Activated naive CD8-positive, alpha-beta T cell treated with anti-CD3 and anti-CD28 coated beads, Interleukin-2, amount 50 U/mL, for 24 hours (primary cell): ENCODE measurements around the gene C1orf52.

Experiments
- ATAC-seq: fragments of 150-1000 bp; cut with Tn5 transposase; one replicate; pipeline ENCODE4 v1.10.0; 2021
- DNase-seq: peaks from one replicate; pipeline ENCODE4 v3.0.0; 2021
- H3K27ac Mint-ChIP-seq: one replicate; pipeline ENCODE4 v1.8.0; 2021; ENCODE audit warnings: mild to moderate bottlenecking, mixed read lengths
- H3K27me3 Mint-ChIP-seq: one replicate; pipeline ENCODE4 v1.8.0; 2021; ENCODE audit warnings: mixed read lengths
- H3K36me3 Mint-ChIP-seq: one replicate; pipeline ENCODE4 v1.8.0; 2021; ENCODE audit warnings: low read depth, mixed read lengths
- H3K4me1 Mint-ChIP-seq: one replicate; pipeline ENCODE4 v1.8.0; 2021; ENCODE audit warnings: mixed read lengths
- H3K4me3 Mint-ChIP-seq: one replicate; pipeline ENCODE4 v1.8.0; 2021; ENCODE audit warnings: mild to moderate bottlenecking, moderate library complexity, mixed read lengths
- H3K9me3 Mint-ChIP-seq: one replicate; pipeline ENCODE4 v1.8.0; 2021; ENCODE audit warnings: mixed read lengths

C1orf52 gene

GRCh38 chr1:85289207-85289847, 29.9 kb upstream of the C1orf52 start:
- Mint-ChIP-seq H3K27ac (no peak overlapping the region), H3K36me3 (no peaks in the 10 kb centered on the region), H3K4me1 (peaks cover 15% of the 10 kb centered on the region), H3K9me3 (no peaks in the 10 kb centered on the region), H3K4me3 (peak overlapping the region; percentile 60), H3K27me3 (peaks cover 10% of the 10 kb centered on the region)
- ATAC-seq (peak; percentile 94), DNase-seq (peak; percentile 29)

- DNase-seq: no peak
- Mint-ChIP-seq H3K4me1 (peaks cover 6% of the 10 kb centered on the region), H3K36me3 (no peaks in the 10 kb centered on the region), H3K4me3 (no peak overlapping the region), H3K9me3 (no peaks in the 10 kb centered on the region), H3K27ac (no peak overlapping the region), H3K27me3 (peaks cover 2% of the 10 kb centered on the region)
- ATAC-seq: no peak
Measured at GRCh38 chr1:85284202-85284601, 24.7 kb upstream of the C1orf52 start.

GRCh38 chr1:85283475-85284199, 24.2 kb upstream of the C1orf52 start:
- ATAC-seq: no peak
- no peaks in the 10 kb centered on the region for H3K36me3 Mint-ChIP-seq
- no peak overlapping the region for H3K27ac Mint-ChIP-seq
- peaks cover 11% of the 10 kb centered on the region for H3K4me1 Mint-ChIP-seq
- peaks cover 2% of the 10 kb centered on the region for H3K27me3 Mint-ChIP-seq
- H3K4me3 Mint-ChIP-seq: no peak overlapping the region
- DNase-seq: no peak
- H3K9me3 Mint-ChIP-seq: no peaks in the 10 kb centered on the region

- no peak overlapping the region for H3K4me3 Mint-ChIP-seq
- DNase-seq (no peak), ATAC-seq (no peak)
- peaks cover 2% of the 10 kb centered on the region for H3K27me3 Mint-ChIP-seq
- no peaks in the 10 kb centered on the region for H3K9me3 Mint-ChIP-seq
- H3K36me3 Mint-ChIP-seq: no peaks in the 10 kb centered on the region
- H3K27ac Mint-ChIP-seq: no peak overlapping the region
- peaks cover 14% of the 10 kb centered on the region for H3K4me1 Mint-ChIP-seq
Measured at GRCh38 chr1:85282424-85282823, 23.0 kb upstream of the C1orf52 start.

- Mint-ChIP-seq H3K36me3 (no peaks in the 10 kb centered on the region), H3K27ac (no peak overlapping the region), H3K4me1 (peaks cover 17% of the 10 kb centered on the region), H3K27me3 (peaks cover 2% of the 10 kb centered on the region), H3K9me3 (no peaks in the 10 kb centered on the region), H3K4me3 (no peak overlapping the region)
- ATAC-seq (no peak), DNase-seq (no peak)
Measured at GRCh38 chr1:85280636-85281035, 21.2 kb upstream of the C1orf52 start.

- DNase-seq (no peak), ATAC-seq (no peak)
- Mint-ChIP-seq H3K4me3 (no peak overlapping the region), H3K9me3 (no peaks in the 10 kb centered on the region), H3K36me3 (peaks cover 2% of the 10 kb centered on the region), H3K27ac (no peak overlapping the region), H3K27me3 (peaks cover under 1% of the 10 kb centered on the region), H3K4me1 (peaks cover 28% of the 10 kb centered on the region)
Measured at GRCh38 chr1:85279458-85280080, 20.1 kb upstream of the C1orf52 start.

GRCh38 chr1:85278853-85279314, 19.4 kb upstream of the C1orf52 start:
- Mint-ChIP-seq H3K36me3 (peaks cover 3% of the 10 kb centered on the region), H3K4me3 (no peak overlapping the region), H3K27ac (peak overlapping the region; percentile 10), H3K27me3 (no peaks in the 10 kb centered on the region), H3K9me3 (no peaks in the 10 kb centered on the region), H3K4me1 (peaks cover 35% of the 10 kb centered on the region)
- no peak for ATAC-seq
- DNase-seq: peak; percentile 39

GRCh38 chr1:85277802-85278201, 18.3 kb upstream of the C1orf52 start:
- Mint-ChIP-seq H3K9me3 (no peaks in the 10 kb centered on the region), H3K4me3 (no peak overlapping the region), H3K27ac (no peak overlapping the region), H3K4me1 (peaks cover 46% of the 10 kb centered on the region), H3K36me3 (peaks cover 11% of the 10 kb centered on the region), H3K27me3 (no peaks in the 10 kb centered on the region)
- no peak for ATAC-seq
- DNase-seq: no peak

- Mint-ChIP-seq H3K4me3 (peak overlapping the region; percentile 86), H3K36me3 (peaks cover 14% of the 10 kb centered on the region), H3K27me3 (no peaks in the 10 kb centered on the region), H3K4me1 (peaks cover 49% of the 10 kb centered on the region), H3K9me3 (no peaks in the 10 kb centered on the region), H3K27ac (peak overlapping the region; percentile 78)
- no peak for DNase-seq
- no peak for ATAC-seq
Measured at GRCh38 chr1:85276978-85277639, 17.6 kb upstream of the C1orf52 start.

- peak; percentile 97 for DNase-seq
- peaks cover 20% of the 10 kb centered on the region for H3K36me3 Mint-ChIP-seq
Measured at GRCh38 chr1:85276215-85276977, 16.9 kb upstream of the C1orf52 start, which contains the start of gene BCL10. Gene BCL10 (minus strand): TSS chr1:85276632. CDS start chr1:85276352, 280 bp downstream.

GRCh38 chr1:85275701-85276214, 16.3 kb upstream of the C1orf52 start:
- H3K4me3 Mint-ChIP-seq: peak overlapping the region; percentile 86
- no peaks in the 10 kb centered on the region for H3K9me3 Mint-ChIP-seq
- no peaks in the 10 kb centered on the region for H3K27me3 Mint-ChIP-seq
- H3K27ac Mint-ChIP-seq: peak overlapping the region; percentile 89
- ATAC-seq (no peak), DNase-seq (no peak)
- H3K36me3 Mint-ChIP-seq: peaks cover 25% of the 10 kb centered on the region
- H3K4me1 Mint-ChIP-seq: peaks cover 55% of the 10 kb centered on the region

More at GRCh38 chr1:85276215-85276977, 16.9 kb upstream of the C1orf52 start, which contains the start of gene BCL10:
- Mint-ChIP-seq H3K9me3 (no peaks in the 10 kb centered on the region), H3K4me3 (peak within 1 kb of the TSS; percentile 86), H3K27ac (peak within 1 kb of the TSS; percentile 89), H3K4me1 (peaks cover 51% of the 10 kb centered on the region), H3K27me3 (no peaks in the 10 kb centered on the region)
- peak; percentile 99 for ATAC-seq

- H3K27me3 Mint-ChIP-seq: no peaks in the 10 kb centered on the region
- H3K9me3 Mint-ChIP-seq: no peaks in the 10 kb centered on the region
Measured at GRCh38 chr1:85274969-85275453, 15.5 kb upstream of the C1orf52 start.

GRCh38 chr1:85273397-85273796, 13.9 kb upstream of the C1orf52 start:
- no peak for ATAC-seq
- Mint-ChIP-seq H3K4me3 (no peak overlapping the region), H3K36me3 (peaks cover 38% of the 10 kb centered on the region), H3K9me3 (no peaks in the 10 kb centered on the region), H3K4me1 (peaks cover 44% of the 10 kb centered on the region), H3K27me3 (no peaks in the 10 kb centered on the region), H3K27ac (no peak overlapping the region)
- DNase-seq: no peak

More at GRCh38 chr1:85274969-85275453, 15.5 kb upstream of the C1orf52 start:
- H3K36me3 Mint-ChIP-seq: peaks cover 29% of the 10 kb centered on the region
- DNase-seq: no peak
- H3K4me3 Mint-ChIP-seq: peak overlapping the region; percentile 86
- H3K27ac Mint-ChIP-seq: peak overlapping the region; percentile 89
- no peak for ATAC-seq
- H3K4me1 Mint-ChIP-seq: peaks cover 55% of the 10 kb centered on the region
